Neuronal stem cell (in vitro differentiated cells): ENCODE data around the gene ITPR1.

ENCODE experiments used
- DNase-seq: peaks from one replicate; pipeline ENCODE4 v3.0.0-alpha.2; 2013; ENCODE audit warnings: low spot score
- H2AFZ ChIP-seq: one replicate; pipeline ENCODE4 v1.6.1; 2013; ENCODE audit warnings: mild to moderate bottlenecking, low read length, inconsistent platforms
- H2AK5ac ChIP-seq: 2 replicates; pipeline ENCODE4 v1.6.1; 2013; ENCODE audit warnings: low read depth, mild to moderate bottlenecking, inconsistent platforms, low read length, moderate library complexity, mixed read lengths
- H2BK120ac ChIP-seq: 2 replicates; pipeline ENCODE4 v1.6.1; 2013; ENCODE audit warnings: low read depth, mild to moderate bottlenecking, inconsistent platforms, low read length, moderate library complexity, mixed read lengths
- H2BK12ac ChIP-seq: one replicate; pipeline ENCODE4 v1.6.1; 2013; ENCODE audit warnings: low read length, inconsistent platforms
- H2BK15ac ChIP-seq: 2 replicates; pipeline ENCODE4 v1.6.1; 2013; ENCODE audit warnings: mild to moderate bottlenecking, low read length, inconsistent platforms, mixed read lengths
- H2BK5ac ChIP-seq: one replicate; pipeline ENCODE4 v1.6.1; 2013; ENCODE audit warnings: inconsistent platforms, mild to moderate bottlenecking, low read length, moderate library complexity
- H3K14ac ChIP-seq: one replicate; pipeline ENCODE4 v1.6.1; 2013; ENCODE audit warnings: low read length, inconsistent platforms
- H3K18ac ChIP-seq: 2 replicates; pipeline ENCODE4 v1.6.1; 2013; ENCODE audit warnings: low read length, inconsistent platforms
- H3K23ac ChIP-seq: 2 replicates; pipeline ENCODE4 v1.6.1; 2013; ENCODE audit warnings: low read depth, mild to moderate bottlenecking, mixed read lengths, low read length, inconsistent platforms; ENCODE audit not compliant: poor library complexity
- H3K27ac ChIP-seq: replicated peaks from 3 replicates; pipeline ENCODE4 v1.5.1; 2013; ENCODE audit warnings: low read length, inconsistent platforms
- H3K27me3 ChIP-seq, 3 experiments: 2 replicates each; pipeline ENCODE4 v1.6.1; 2013; ENCODE audit warnings: low read length in 3 of 3, mild to moderate bottlenecking in 2 of 3, inconsistent platforms in 1 of 3, low read depth in 1 of 3, mixed read lengths in 1 of 3, moderate library complexity in 1 of 3; ENCODE audit not compliant: control insufficient read depth in 3 of 3, insufficient read depth in 3 of 3
- H3K36me3 ChIP-seq, 2 donors: replicated peaks in 1 of 2; 2 replicates each; pipeline ENCODE4 v1.6.1; 2013; ENCODE audit warnings: low read length in 2 of 2; ENCODE audit not compliant: control insufficient read depth in 2 of 2, insufficient read depth in 2 of 2
- H3K4ac ChIP-seq: 2 replicates; pipeline ENCODE4 v1.6.1; 2013; ENCODE audit warnings: inconsistent platforms, mild to moderate bottlenecking, low read length, moderate library complexity
- H3K4me1 ChIP-seq, 2 donors: 1 replicate in 1 of 2; 2 replicates in 1 of 2; pipeline ENCODE4 v1.6.1; 2013; ENCODE audit warnings: low read length in 2 of 2, low read depth in 1 of 2; ENCODE audit not compliant: control insufficient read depth in 2 of 2, insufficient read depth in 1 of 2
- H3K4me2 ChIP-seq: one replicate; pipeline ENCODE4 v1.6.1; 2013; ENCODE audit warnings: mild to moderate bottlenecking, low read length, inconsistent platforms; ENCODE audit not compliant: insufficient read depth, poor library complexity, severe bottlenecking
- H3K4me3 ChIP-seq, 2 donors: 2 replicates each; pipeline ENCODE4 v1.5.1; 2013; ENCODE audit warnings: low read length in 2 of 2, mild to moderate bottlenecking in 2 of 2, inconsistent platforms in 1 of 2, moderate library complexity in 1 of 2
- H3K79me1 ChIP-seq: one replicate; pipeline ENCODE4 v1.6.1; 2013; ENCODE audit warnings: low read depth, mild to moderate bottlenecking, inconsistent platforms, low read length, moderate library complexity
- H3K9ac ChIP-seq: one replicate; pipeline ENCODE4 v1.6.1; 2013; ENCODE audit warnings: mild to moderate bottlenecking, low read depth, low read length, inconsistent platforms; ENCODE audit not compliant: poor library complexity
- H3K9me3 ChIP-seq, 2 donors: replicated peaks in 1 of 2; 2 replicates each; pipeline versions ENCODE3 to v1.6.1; 2013; ENCODE audit warnings: low read length in 2 of 2, mild to moderate bottlenecking in 2 of 2, inconsistent platforms in 1 of 2, low read depth in 1 of 2, mixed read lengths in 1 of 2, moderate library complexity in 1 of 2; ENCODE audit not compliant: control insufficient read depth in 2 of 2, insufficient read depth in 1 of 2
- H4K8ac ChIP-seq: one replicate; pipeline ENCODE4 v1.6.1; 2013; ENCODE audit warnings: low read depth, mild to moderate bottlenecking, inconsistent platforms, low read length, moderate library complexity
- H4K91ac ChIP-seq: one replicate; pipeline ENCODE4 v1.6.1; 2013; ENCODE audit warnings: low read length, low read depth, mild to moderate bottlenecking, inconsistent platforms; ENCODE audit not compliant: poor library complexity
- WGBS, 2 donors: extraction: QIAGEN DNeasy Blood & Tissue Kit; methylation state at CpG; one replicate each; pipeline ENCODE4 v1.1.7; 2013; ENCODE audit warnings: missing lambda C conversion rate in 2 of 2, mixed read lengths in 1 of 2; ENCODE audit not compliant: insufficient read length in 2 of 2, insufficient replicate concordance in 1 of 2; ENCODE audit errors: extremely low coverage in 2 of 2; 5-methylcytosine and 5-hydroxymethylcytosine counted together

The ITPR1 gene

DNA sequence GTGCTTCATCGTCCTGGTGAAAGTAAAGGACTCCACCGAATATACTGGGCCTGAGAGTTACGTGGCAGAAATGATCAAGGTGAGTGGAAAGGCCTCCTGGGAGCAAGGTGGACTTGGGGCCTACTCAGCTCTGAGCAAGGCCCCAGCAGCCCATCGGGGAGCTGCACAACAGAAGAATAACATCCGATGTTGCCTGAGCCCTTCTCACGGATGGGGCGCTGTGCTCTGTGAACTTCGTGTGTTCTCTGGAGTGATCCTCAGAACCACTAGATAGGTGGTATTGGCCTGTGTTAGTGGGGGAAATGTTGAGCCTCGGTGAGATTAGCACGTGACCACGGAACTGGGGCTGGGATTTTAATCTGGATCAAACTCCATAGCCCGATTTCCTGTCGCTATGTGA lies 325.0 kb downstream of the ITPR1 start:
- Histone ChIP-seq H2BK5ac (no peak overlapping the region), H4K8ac (no peak overlapping the region), H3K14ac (no peak overlapping the region), H3K23ac (no peak overlapping the region), H2AK5ac (no peak overlapping the region), H3K18ac (no peak overlapping the region), H3K27me3 (no peaks in the 10 kb centered on the region), H3K79me1 (peaks cover 4% of the 10 kb centered on the region), H2BK15ac (no peak overlapping the region), H3K9ac (no peak overlapping the region), H3K4me2 (no peak overlapping the region), H2AFZ (no peak overlapping the region), H2BK120ac (no peak overlapping the region), H2BK12ac (no peak overlapping the region), H3K4me1 (no peaks in the 10 kb centered on the region), H3K4me3 (no peak overlapping the region), H4K91ac (no peak overlapping the region), H3K4ac (no peak overlapping the region), H3K36me3 (peaks cover 0 to 1% of the 10 kb centered on the region in 2 donors), H3K27ac (no peak overlapping the region), H3K9me3 (peaks cover 4 to 12% of the 10 kb centered on the region in 2 donors)
- DNase-seq: no peak
- no CpG with 5 or more reads among the region's 13 CpGs for WGBS, 2 donors

GRCh38 chr3:4818986-4819693 lies 326.0 kb downstream of the ITPR1 start:
- no peak overlapping the region for H3K9ac ChIP-seq

DNA sequence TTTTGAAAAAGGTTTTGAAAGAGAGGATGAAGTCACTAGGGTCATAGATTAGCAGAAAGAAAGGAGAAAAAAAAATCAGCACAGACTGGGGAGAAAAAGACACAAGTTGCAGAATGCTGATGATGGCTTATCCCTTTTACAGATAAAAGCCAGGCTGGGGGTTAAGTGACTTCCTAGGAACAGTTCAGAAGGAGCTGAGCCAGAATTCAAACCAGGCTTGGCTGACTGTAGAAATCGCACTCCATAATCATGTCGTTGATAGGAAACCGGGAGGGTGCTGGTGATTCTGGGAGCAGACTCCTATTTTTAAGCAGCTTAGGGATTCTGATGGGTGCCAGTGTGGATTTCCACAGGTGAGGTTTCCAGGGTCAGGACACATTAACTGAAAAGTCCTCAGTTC lies 326.6 kb downstream of the ITPR1 start:
- no peak overlapping the region for H3K27ac ChIP-seq
- no peak overlapping the region for H3K14ac ChIP-seq
- no peak for DNase-seq
- H3K23ac ChIP-seq: no peak overlapping the region
- no peak overlapping the region for H2BK5ac ChIP-seq
- H3K79me1 ChIP-seq: peaks cover 4% of the 10 kb centered on the region
- H3K4me3 ChIP-seq: no peak overlapping the region
- no peak overlapping the region for H3K18ac ChIP-seq
- no peak overlapping the region for H2BK12ac ChIP-seq
- no peak overlapping the region for H2BK15ac ChIP-seq
- H3K9ac ChIP-seq: no peak overlapping the region
- peaks cover 0 to 1% of the 10 kb centered on the region in 2 donors for H3K36me3 ChIP-seq
- H3K27me3 ChIP-seq: no peaks in the 10 kb centered on the region
- no peak overlapping the region for H2BK120ac ChIP-seq
- H4K8ac ChIP-seq: no peak overlapping the region
- H3K4me2 ChIP-seq: no peak overlapping the region
- H4K91ac ChIP-seq: no peak overlapping the region
- no peaks in the 10 kb centered on the region for H3K4me1 ChIP-seq
- H2AFZ ChIP-seq: no peak overlapping the region
- H2AK5ac ChIP-seq: no peak overlapping the region
- no peak overlapping the region for H3K4ac ChIP-seq
- WGBS, 2 donors: no CpG with 5 or more reads among the region's 3 CpGs
- H3K9me3 ChIP-seq: peaks cover 4 to 12% of the 10 kb centered on the region in 2 donors

More at GRCh38 chr3:4818986-4819693, 326.0 kb downstream of the ITPR1 start:
- no peak overlapping the region for H2BK15ac ChIP-seq
- no peak overlapping the region for H3K14ac ChIP-seq
- no peak for DNase-seq
- no peaks in the 10 kb centered on the region for H3K4me1 ChIP-seq
- no peak overlapping the region for H3K4me3 ChIP-seq
- H2AK5ac ChIP-seq: no peak overlapping the region
- no peak overlapping the region for H2BK120ac ChIP-seq
- H3K9me3 ChIP-seq: peaks cover 4 to 12% of the 10 kb centered on the region in 2 donors
- no peak overlapping the region for H2BK5ac ChIP-seq
- no peak overlapping the region for H3K27ac ChIP-seq
- H4K91ac ChIP-seq: no peak overlapping the region
- H3K79me1 ChIP-seq: peaks cover 4% of the 10 kb centered on the region
- H3K4me2 ChIP-seq: no peak overlapping the region
- H3K23ac ChIP-seq: no peak overlapping the region
- H3K4ac ChIP-seq: no peak overlapping the region
- no peak overlapping the region for H3K18ac ChIP-seq
- no peak overlapping the region for H4K8ac ChIP-seq
- H2AFZ ChIP-seq: no peak overlapping the region
- no peaks in the 10 kb centered on the region for H3K27me3 ChIP-seq
- H2BK12ac ChIP-seq: no peak overlapping the region
- H3K36me3 ChIP-seq: peaks cover 0 to 1% of the 10 kb centered on the region in 2 donors
- no CpG with 5 or more reads among the region's 12 CpGs for WGBS, 2 donors

DNA sequence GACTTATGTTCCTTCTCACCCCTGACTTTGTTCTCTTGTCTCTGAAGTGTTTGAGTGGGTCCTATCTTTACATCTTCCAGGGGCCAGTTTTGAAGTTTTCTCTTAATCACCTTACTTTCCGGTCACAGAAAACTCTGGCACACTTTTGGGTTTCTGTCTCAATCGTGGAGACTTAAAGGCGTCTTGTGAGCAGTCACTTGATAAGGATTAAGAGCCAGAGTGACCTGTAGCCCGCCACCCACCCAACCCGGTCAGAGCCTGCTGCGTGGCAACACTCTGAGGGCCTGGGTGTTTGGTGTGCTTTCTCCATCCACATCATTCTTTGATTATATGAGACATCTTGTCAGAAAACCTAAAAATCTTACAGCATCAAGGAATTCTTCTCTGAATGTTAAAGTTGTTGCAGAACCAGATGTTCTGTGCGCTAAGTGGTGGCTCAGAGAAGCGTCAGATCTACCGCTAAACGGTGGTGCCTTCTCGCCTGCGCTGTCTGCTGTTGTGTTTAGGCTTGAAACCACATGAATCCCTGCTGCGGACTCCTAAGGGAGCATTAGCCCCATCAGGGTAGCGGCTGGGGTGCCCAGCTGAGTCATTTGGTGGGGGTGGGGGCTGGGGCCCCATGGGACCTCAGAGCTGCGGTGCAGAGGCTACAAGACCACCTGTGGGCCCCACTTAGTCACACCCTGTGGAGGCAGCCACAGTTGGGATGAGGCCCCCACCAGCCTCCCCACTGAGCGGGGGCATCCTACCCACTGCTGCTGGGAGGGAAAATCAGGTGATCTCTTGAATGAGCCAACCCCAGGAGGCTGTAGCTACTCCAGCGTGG lies 327.4 kb downstream of the ITPR1 start:
- Histone ChIP-seq H2BK15ac (no peak overlapping the region), H2AK5ac (no peak overlapping the region), H4K8ac (no peak overlapping the region), H3K79me1 (no peaks in the 10 kb centered on the region), H4K91ac (no peak overlapping the region), H3K27me3 (no peaks in the 10 kb centered on the region), H3K4me3 (no peak overlapping the region), H3K4me2 (no peak overlapping the region), H2BK120ac (no peak overlapping the region), H3K18ac (no peak overlapping the region), H2AFZ (no peak overlapping the region), H3K9me3 (peaks cover 4 to 12% of the 10 kb centered on the region in 2 donors), H2BK12ac (no peak overlapping the region), H3K4me1 (peaks cover 0 to 3% of the 10 kb centered on the region in 2 donors), H3K14ac (no peak overlapping the region), H3K4ac (no peak overlapping the region), H2BK5ac (no peak overlapping the region), H3K23ac (no peak overlapping the region), H3K36me3 (peaks cover 0 to 1% of the 10 kb centered on the region in 2 donors), H3K9ac (no peak overlapping the region), H3K27ac (no peak overlapping the region)
- no peak for DNase-seq
- no CpG with 5 or more reads among the region's 17 CpGs for WGBS, 2 donors
